Measurements from ENCODE around the gene CFAP299. TPM values are rescaled to one million over a fixed set of nuclear protein-coding genes. Genes with fewer than 3 reads are reported as not detected.

Gene CFAP299
- total and polyA plus RNA-seq, 9 of the 15 experiments (the other 6 are each of a cell fraction or from before 2014, with no cell fraction given) = 0.09 to 3.0 (median 0.76) TPM

GRCh38 chr4:80365928-80366327 is 30.4 kb downstream of the CFAP299 start (continued):
- TF ChIP-seq ZNF146 (CRISPR knock-in tag; IDR thresholded peaks at IDR 0.05; ENCODE audit: unreplicated experiment) = no peak
- no peak for TF ChIP-seq CAMTA2 (CRISPR knock-in tag; conservative IDR thresholded peaks at IDR 0.05)
- TF ChIP-seq FOXJ3 (CRISPR knock-in tag; IDR thresholded peaks at IDR 0.05) = no peak
- TF ChIP-seq SMARCE1 (IDR thresholded peaks at IDR 0.05) = no peak
- no peak for TF ChIP-seq TAL1 (IDR thresholded peaks at IDR 0.05)
- no peak for TF ChIP-seq XRCC4 (IDR thresholded peaks at IDR 0.05; ENCODE audit: extremely low read depth, insufficient read depth, insufficient read length)
- TF ChIP-seq ZKSCAN8 (CRISPR knock-in tag; IDR thresholded peaks at IDR 0.05) = no peak
- peak; percentile 91 to 93 for TF ChIP-seq RAD21 (CRISPR knock-in tag; conservative IDR thresholded peaks at IDR 0.05 in 1 of 2, IDR thresholded peaks at IDR 0.05 in 1 of 2)
- TF ChIP-seq BCLAF1 (IDR thresholded peaks at IDR 0.05; ENCODE audit: borderline replicate concordance in 1 of 2, control insufficient read depth in 1 of 2, low read depth in 2 of 2, low read length in 1 of 2) = no peak
- no peak for TF ChIP-seq ZNF175 (CRISPR knock-in tag; IDR thresholded peaks at IDR 0.05; ENCODE audit: low read depth)
- TF ChIP-seq SNIP1 (IDR thresholded peaks at IDR 0.05; ENCODE audit: low read depth) = no peak
- no peak for TF ChIP-seq ZNF398 (CRISPR knock-in tag; IDR thresholded peaks at IDR 0.05)
- TF ChIP-seq FOXO4 (CRISPR knock-in tag; IDR thresholded peaks at IDR 0.05) = no peak
- no peak for TF ChIP-seq ZKSCAN1 (IDR thresholded peaks at IDR 0.05; ENCODE audit: low read depth, low read length)
- TF ChIP-seq DEAF1 (CRISPR knock-in tag; IDR thresholded peaks at IDR 0.05) = peak; percentile 83
- TF ChIP-seq ZNF717 (CRISPR knock-in tag; IDR thresholded peaks at IDR 0.05) = no peak
- TF ChIP-seq ZNF263 (CRISPR knock-in tag; IDR thresholded peaks at IDR 0.05; ENCODE audit: borderline replicate concordance) = no peak
- TF ChIP-seq MNT (conservative IDR thresholded peaks at IDR 0.05) = 0 out of 4 replicates have a peak, but pooled peaks of 1 of the 2 experiments have one; percentile 9

Measured in K562 (cell line).